Measurements from ENCODE around the gene LMF1. TPM values are rescaled to one million over a fixed set of nuclear protein-coding genes. Genes with fewer than 3 reads are reported as not detected.

LMF1 gene
- polyA plus RNA-seq, 2 donors: 8.2 to 17.2 TPM

- Histone ChIP-seq H3K36me3 (ENCODE audit: control insufficient read depth in 2 of 2, insufficient read depth in 2 of 2, low read length in 1 of 2) (no peaks in the 10 kb centered on the region), H3K27me3 (ENCODE audit: control insufficient read depth in 1 of 2, insufficient read depth in 2 of 2, low read length in 2 of 2) (peaks cover 6 to 27% of the 10 kb centered on the region in 2 donors), H3K9me3 (ENCODE audit: control insufficient read depth in 2 of 2, insufficient read depth in 1 of 2, low read depth in 1 of 2, low read length in 1 of 2) (peaks cover 0 to 3% of the 10 kb centered on the region in 2 donors), H3K4me3 (ENCODE audit: low read depth in 1 of 2, low read length in 2 of 2) (peak within 1 kb of the TSS; percentile 50), H3K4me1 (ENCODE audit: control insufficient read depth in 2 of 2, insufficient read depth in 2 of 2, low read length in 1 of 2) (peaks cover 4 to 15% of the 10 kb centered on the region in 2 donors), H3K27ac (ENCODE audit: low read depth in 2 of 2, low read length in 1 of 2) (no peak within 1 kb of the TSS)
- 2% methylated on average over 30 to 80 of the region's 80 CpGs for WGBS, 2 donors
Observed at GRCh38 chr16:981695-982144, 10.9 kb upstream of the LMF1 start, which contains the start of gene SOX8. Gene SOX8, plus strand, starts transcription at chr16:981770. Its CDS starts 153 bp downstream, at chr16:981923.

GRCh38 chr16:980595-980854 lies 9.7 kb upstream of the LMF1 start:
- Histone ChIP-seq H3K9me3 (ENCODE audit: control insufficient read depth in 2 of 2, insufficient read depth in 1 of 2, low read depth in 1 of 2, low read length in 1 of 2) (peaks cover 0 to 3% of the 10 kb centered on the region in 2 donors), H3K36me3 (ENCODE audit: control insufficient read depth in 2 of 2, insufficient read depth in 2 of 2, low read length in 1 of 2) (no peaks in the 10 kb centered on the region), H3K27me3 (ENCODE audit: control insufficient read depth in 1 of 2, insufficient read depth in 2 of 2, low read length in 2 of 2) (peaks cover 6 to 27% of the 10 kb centered on the region in 2 donors), H3K27ac (ENCODE audit: low read depth in 2 of 2, low read length in 1 of 2) (no peak overlapping the region), H3K4me3 (ENCODE audit: low read depth in 1 of 2, low read length in 2 of 2) (peak overlapping the region; percentile 50), H3K4me1 (ENCODE audit: control insufficient read depth in 2 of 2, insufficient read depth in 2 of 2, low read length in 1 of 2) (peaks cover 4 to 15% of the 10 kb centered on the region in 2 donors)
- 1 to 2% methylated on average over 24 to 31 of the region's 31 CpGs for WGBS, 2 donors

- no peak overlapping the region for H3K27ac ChIP-seq (ENCODE audit: low read depth in 2 of 2, low read length in 1 of 2)
- peaks cover 4 to 15% of the 10 kb centered on the region in 2 donors for H3K4me1 ChIP-seq (ENCODE audit: control insufficient read depth in 2 of 2, insufficient read depth in 2 of 2, low read length in 1 of 2)
- peaks cover 6 to 27% of the 10 kb centered on the region in 2 donors for H3K27me3 ChIP-seq (ENCODE audit: control insufficient read depth in 1 of 2, insufficient read depth in 2 of 2, low read length in 2 of 2)
- H3K9me3 ChIP-seq (ENCODE audit: control insufficient read depth in 2 of 2, insufficient read depth in 1 of 2, low read depth in 1 of 2, low read length in 1 of 2): peaks cover 0 to 3% of the 10 kb centered on the region in 2 donors
- H3K4me3 ChIP-seq (ENCODE audit: low read depth in 1 of 2, low read length in 2 of 2): peak overlapping the region; percentile 50
- no peaks in the 10 kb centered on the region for H3K36me3 ChIP-seq (ENCODE audit: control insufficient read depth in 2 of 2, insufficient read depth in 2 of 2, low read length in 1 of 2)
- WGBS, 2 donors: 28 to 32% methylated on average over 54 to 63 of the region's 63 CpGs
Observed at GRCh38 chr16:979859-980594, 9.2 kb upstream of the LMF1 start.

GRCh38 chr16:979147-979546 lies 8.4 kb upstream of the LMF1 start:
- peaks cover 0 to 3% of the 10 kb centered on the region in 2 donors for H3K9me3 ChIP-seq (ENCODE audit: control insufficient read depth in 2 of 2, insufficient read depth in 1 of 2, low read depth in 1 of 2, low read length in 1 of 2)
- WGBS, 2 donors: 81 to 87% methylated on average over 14 of the region's 14 CpGs
- H3K4me3 ChIP-seq (ENCODE audit: low read depth in 1 of 2, low read length in 2 of 2): no peak overlapping the region
- H3K4me1 ChIP-seq (ENCODE audit: control insufficient read depth in 2 of 2, insufficient read depth in 2 of 2, low read length in 1 of 2): peaks cover 4 to 15% of the 10 kb centered on the region in 2 donors
- H3K27me3 ChIP-seq (ENCODE audit: control insufficient read depth in 1 of 2, insufficient read depth in 2 of 2, low read length in 2 of 2): peaks cover 6 to 23% of the 10 kb centered on the region in 2 donors
- H3K27ac ChIP-seq (ENCODE audit: low read depth in 2 of 2, low read length in 1 of 2): no peak overlapping the region
- H3K36me3 ChIP-seq (ENCODE audit: control insufficient read depth in 2 of 2, insufficient read depth in 2 of 2, low read length in 1 of 2): no peaks in the 10 kb centered on the region

- WGBS, 2 donors: 61 to 73% methylated on average over 9 of the region's 9 CpGs
- no peak overlapping the region for H3K27ac ChIP-seq (ENCODE audit: low read depth in 2 of 2, low read length in 1 of 2)
- H3K9me3 ChIP-seq (ENCODE audit: control insufficient read depth in 2 of 2, insufficient read depth in 1 of 2, low read depth in 1 of 2, low read length in 1 of 2): peaks cover 0 to 3% of the 10 kb centered on the region in 2 donors
- no peak overlapping the region for H3K4me3 ChIP-seq (ENCODE audit: low read depth in 1 of 2, low read length in 2 of 2)
- H3K4me1 ChIP-seq (ENCODE audit: control insufficient read depth in 2 of 2, insufficient read depth in 2 of 2, low read length in 1 of 2): peaks cover 4 to 15% of the 10 kb centered on the region in 2 donors
- H3K27me3 ChIP-seq (ENCODE audit: control insufficient read depth in 1 of 2, insufficient read depth in 2 of 2, low read length in 2 of 2): peaks cover under 1 to 23% of the 10 kb centered on the region in 2 donors
- H3K36me3 ChIP-seq (ENCODE audit: control insufficient read depth in 2 of 2, insufficient read depth in 2 of 2, low read length in 1 of 2): no peaks in the 10 kb centered on the region
Observed at GRCh38 chr16:978403-978802, 7.6 kb upstream of the LMF1 start.

GRCh38 chr16:977896-978295 lies 7.1 kb upstream of the LMF1 start:
- H3K27me3 ChIP-seq (ENCODE audit: control insufficient read depth in 1 of 2, insufficient read depth in 2 of 2, low read length in 2 of 2): peaks cover 0 to 19% of the 10 kb centered on the region in 2 donors

GRCh38 chr16:977081-977701 lies 6.4 kb upstream of the LMF1 start:
- Histone ChIP-seq H3K4me1 (ENCODE audit: control insufficient read depth in 2 of 2, insufficient read depth in 2 of 2, low read length in 1 of 2) (peaks cover 4 to 15% of the 10 kb centered on the region in 2 donors), H3K36me3 (ENCODE audit: control insufficient read depth in 2 of 2, insufficient read depth in 2 of 2, low read length in 1 of 2) (no peaks in the 10 kb centered on the region), H3K27me3 (ENCODE audit: control insufficient read depth in 1 of 2, insufficient read depth in 2 of 2, low read length in 2 of 2) (peaks cover 0 to 13% of the 10 kb centered on the region in 2 donors), H3K27ac (ENCODE audit: low read depth in 2 of 2, low read length in 1 of 2) (no peak overlapping the region), H3K4me3 (ENCODE audit: low read depth in 1 of 2, low read length in 2 of 2) (no peak overlapping the region), H3K9me3 (ENCODE audit: control insufficient read depth in 2 of 2, insufficient read depth in 1 of 2, low read depth in 1 of 2, low read length in 1 of 2) (peaks cover 0 to 3% of the 10 kb centered on the region in 2 donors)
- WGBS, 2 donors: 34 to 38% methylated on average over 23 to 28 of the region's 28 CpGs

More at GRCh38 chr16:977896-978295, 7.1 kb upstream of the LMF1 start:
- no peak overlapping the region for H3K4me3 ChIP-seq (ENCODE audit: low read depth in 1 of 2, low read length in 2 of 2)
- H3K4me1 ChIP-seq (ENCODE audit: control insufficient read depth in 2 of 2, insufficient read depth in 2 of 2, low read length in 1 of 2): peaks cover 4 to 15% of the 10 kb centered on the region in 2 donors
- no peaks in the 10 kb centered on the region for H3K36me3 ChIP-seq (ENCODE audit: control insufficient read depth in 2 of 2, insufficient read depth in 2 of 2, low read length in 1 of 2)
- H3K27ac ChIP-seq (ENCODE audit: low read depth in 2 of 2, low read length in 1 of 2): no peak overlapping the region
- WGBS, 2 donors: 74 to 95% methylated on average over 8 of the region's 8 CpGs
- peaks cover 0 to 3% of the 10 kb centered on the region in 2 donors for H3K9me3 ChIP-seq (ENCODE audit: control insufficient read depth in 2 of 2, insufficient read depth in 1 of 2, low read depth in 1 of 2, low read length in 1 of 2)

GRCh38 chr16:976389-976931 lies 5.7 kb upstream of the LMF1 start:
- Histone ChIP-seq H3K9me3 (ENCODE audit: control insufficient read depth in 2 of 2, insufficient read depth in 1 of 2, low read depth in 1 of 2, low read length in 1 of 2) (no peaks in the 10 kb centered on the region), H3K4me3 (ENCODE audit: low read depth in 1 of 2, low read length in 2 of 2) (no peak overlapping the region), H3K27me3 (ENCODE audit: control insufficient read depth in 1 of 2, insufficient read depth in 2 of 2, low read length in 2 of 2) (peaks cover 0 to 9% of the 10 kb centered on the region in 2 donors), H3K27ac (ENCODE audit: low read depth in 2 of 2, low read length in 1 of 2) (no peak overlapping the region), H3K4me1 (ENCODE audit: control insufficient read depth in 2 of 2, insufficient read depth in 2 of 2, low read length in 1 of 2) (peaks cover 0 to 10% of the 10 kb centered on the region in 2 donors), H3K36me3 (ENCODE audit: control insufficient read depth in 2 of 2, insufficient read depth in 2 of 2, low read length in 1 of 2) (no peaks in the 10 kb centered on the region)
- 82% methylated on average over 24 of the region's 24 CpGs for WGBS, 2 donors

GRCh38 chr16:975291-975690 lies 4.5 kb upstream of the LMF1 start:
- H3K27me3 ChIP-seq (ENCODE audit: control insufficient read depth in 1 of 2, insufficient read depth in 2 of 2, low read length in 2 of 2): peaks cover 0 to 4% of the 10 kb centered on the region in 2 donors
- no peak overlapping the region for H3K27ac ChIP-seq (ENCODE audit: low read depth in 2 of 2, low read length in 1 of 2)
- H3K4me1 ChIP-seq (ENCODE audit: control insufficient read depth in 2 of 2, insufficient read depth in 2 of 2, low read length in 1 of 2): peaks cover 0 to 11% of the 10 kb centered on the region in 2 donors
- no peak overlapping the region for H3K4me3 ChIP-seq (ENCODE audit: low read depth in 1 of 2, low read length in 2 of 2)
- no peaks in the 10 kb centered on the region for H3K36me3 ChIP-seq (ENCODE audit: control insufficient read depth in 2 of 2, insufficient read depth in 2 of 2, low read length in 1 of 2)
- 90 to 93% methylated on average over 12 of the region's 12 CpGs for WGBS, 2 donors
- no peaks in the 10 kb centered on the region for H3K9me3 ChIP-seq (ENCODE audit: control insufficient read depth in 2 of 2, insufficient read depth in 1 of 2, low read depth in 1 of 2, low read length in 1 of 2)
